ENCODE results near the gene SPIB.

DNA sequence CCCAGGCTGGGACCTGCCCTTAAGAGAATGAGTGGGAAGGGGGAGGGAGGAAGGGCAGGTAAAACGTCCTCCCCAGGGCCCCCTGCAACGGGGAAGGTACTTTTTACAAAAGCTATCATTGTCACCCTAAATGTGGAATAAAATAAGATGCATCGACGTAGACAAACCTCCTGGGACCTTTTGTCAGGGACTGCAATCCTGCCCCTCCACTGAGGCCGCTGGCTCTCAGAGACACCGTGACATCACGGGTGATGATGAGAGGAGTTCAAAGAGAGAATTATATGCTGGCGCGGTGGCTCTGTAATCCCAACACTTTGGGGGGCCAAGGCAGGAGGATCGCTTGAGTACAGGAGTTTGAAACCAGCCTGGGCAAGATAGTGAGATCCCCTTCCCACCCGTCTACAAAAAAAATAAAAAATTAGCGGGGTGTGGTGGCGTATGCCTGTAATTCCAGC lies 12.2 kb downstream of the SPIB start:
- TF ChIP-seq, protein P1, sequence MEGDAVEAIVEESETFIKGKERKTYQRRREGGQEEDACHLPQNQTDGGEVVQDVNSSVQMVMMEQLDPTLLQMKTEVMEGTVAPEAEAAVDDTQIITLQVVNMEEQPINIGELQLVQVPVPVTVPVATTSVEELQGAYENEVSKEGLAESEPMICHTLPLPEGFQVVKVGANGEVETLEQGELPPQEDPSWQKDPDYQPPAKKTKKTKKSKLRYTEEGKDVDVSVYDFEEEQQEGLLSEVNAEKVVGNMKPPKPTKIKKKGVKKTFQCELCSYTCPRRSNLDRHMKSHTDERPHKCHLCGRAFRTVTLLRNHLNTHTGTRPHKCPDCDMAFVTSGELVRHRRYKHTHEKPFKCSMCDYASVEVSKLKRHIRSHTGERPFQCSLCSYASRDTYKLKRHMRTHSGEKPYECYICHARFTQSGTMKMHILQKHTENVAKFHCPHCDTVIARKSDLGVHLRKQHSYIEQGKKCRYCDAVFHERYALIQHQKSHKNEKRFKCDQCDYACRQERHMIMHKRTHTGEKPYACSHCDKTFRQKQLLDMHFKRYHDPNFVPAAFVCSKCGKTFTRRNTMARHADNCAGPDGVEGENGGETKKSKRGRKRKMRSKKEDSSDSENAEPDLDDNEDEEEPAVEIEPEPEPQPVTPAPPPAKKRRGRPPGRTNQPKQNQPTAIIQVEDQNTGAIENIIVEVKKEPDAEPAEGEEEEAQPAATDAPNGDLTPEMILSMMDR (IDR thresholded peaks at IDR 0.05; ENCODE audit: low read depth, low read length, poor library complexity, severe bottlenecking), result no peak
- TF ChIP-seq EZH2phosphoT487 (IDR thresholded peaks at IDR 0.05; ENCODE audit: borderline replicate concordance, low read length), result no peak
